Upper lobe of left lung (tissue), 6 donors: ENCODE data around the gene BMPR1B. TPM values are rescaled to one million over a fixed set of nuclear protein-coding genes. Genes with fewer than 3 reads are reported as not detected.
A peak's percentile ranks its signal among the peaks of the same experiment; 100 is the strongest.

ENCODE experiments used
- ATAC-seq, 2 donors: fragments of 200-7000 bp; cut with Tn5 transposase; one replicate each; pipeline ENCODE4 v1.9.1; 2022; ENCODE audit warnings: mild to moderate bottlenecking in 2 of 2, moderate library complexity in 2 of 2; ENCODE audit not compliant: low FRiP score in 2 of 2
- DNase-seq, 2 donors: peaks; one replicate each; pipeline ENCODE4 v3.0.0-alpha.2; 2019 to 2020
- H3K27ac ChIP-seq, 4 donors: fragments of 200-600 bp; sonication (generic); one replicate each; pipeline ENCODE4 v1.5.1; 2016 to 2019
- H3K27me3 ChIP-seq, 4 donors: fragments of 200-600 bp; sonication (generic); one replicate each; pipeline ENCODE4 v1.5.1; 2017 to 2019
- H3K36me3 ChIP-seq, 4 donors: fragments of 200-600 bp; sonication (generic); one replicate each; pipeline ENCODE4 v1.5.1; 2016 to 2019
- H3K4me1 ChIP-seq, 4 donors: fragments of 200-600 bp; sonication (generic); one replicate each; pipeline ENCODE4 v1.5.1; 2018 to 2019
- H3K4me3 ChIP-seq, 4 donors: fragments of 200-600 bp; sonication (generic); one replicate each; pipeline ENCODE4 v1.5.1; 2017 to 2019; ENCODE audit warnings: mild to moderate bottlenecking in 2 of 4, moderate library complexity in 1 of 4
- H3K9me3 ChIP-seq, 4 donors: fragments of 200-600 bp; sonication (generic); one replicate each; pipeline ENCODE4 v1.5.1; 2018 to 2019
- CTCF ChIP-seq, 6 experiments: fragments of 450-650 bp in 4 of 6; fragments of 200-600 bp in 2 of 6; sonication (generic) in 2 of 6; IDR thresholded peaks; one replicate each; pipeline ENCODE4 v1.5.1; 2016 to 2019; ENCODE audit warnings: antibody characterized with exemption in 6 of 6
- EP300 ChIP-seq, 4 donors: sonication (generic); formaldehyde crosslinking; IDR thresholded peaks; one replicate each; pipeline ENCODE4 v1.5.1; 2017; ENCODE audit warnings: antibody characterized with exemption in 4 of 4, control low read depth in 2 of 4
- POLR2A ChIP-seq, 4 donors: fragments of 450-650 bp; IDR thresholded peaks; one replicate each; pipeline ENCODE4 v1.5.1; 2016 to 2017; ENCODE audit warnings: antibody characterized with exemption in 4 of 4, mild to moderate bottlenecking in 2 of 4
- POLR2AphosphoS5 ChIP-seq, 2 donors: sonication (generic); formaldehyde crosslinking; IDR thresholded peaks; one replicate each; pipeline ENCODE4 v1.5.1; 2017; ENCODE audit warnings: antibody characterized with exemption in 2 of 2
- WGBS, 2 donors: methylation state at CpG; one replicate each; pipeline ENCODE4 v1.1.5; 2017 to 2018; 5-methylcytosine and 5-hydroxymethylcytosine counted together
- total RNA-seq, 6 donors: library from RNA; depleted of rRNA in 4 of 6; stranded (reverse); fragments of >200 nt in 4 of 6; gene quantifications; one replicate each; pipeline versions ENCODE4 v1.1.0 to v1.2.1, GENCODE V29; 2016 to 2021
- donor health status: DM: no; HTN: no; CAD: no; lungs with moderate emphysema.
- donor health status: DM: no; HTN: yes; CAD: no; lungs with severe emphysema.

Gene BMPR1B
- total RNA-seq, 6 donors from 2014 or later: 0.78 to 7.7 (median 3.5) TPM

DNA sequence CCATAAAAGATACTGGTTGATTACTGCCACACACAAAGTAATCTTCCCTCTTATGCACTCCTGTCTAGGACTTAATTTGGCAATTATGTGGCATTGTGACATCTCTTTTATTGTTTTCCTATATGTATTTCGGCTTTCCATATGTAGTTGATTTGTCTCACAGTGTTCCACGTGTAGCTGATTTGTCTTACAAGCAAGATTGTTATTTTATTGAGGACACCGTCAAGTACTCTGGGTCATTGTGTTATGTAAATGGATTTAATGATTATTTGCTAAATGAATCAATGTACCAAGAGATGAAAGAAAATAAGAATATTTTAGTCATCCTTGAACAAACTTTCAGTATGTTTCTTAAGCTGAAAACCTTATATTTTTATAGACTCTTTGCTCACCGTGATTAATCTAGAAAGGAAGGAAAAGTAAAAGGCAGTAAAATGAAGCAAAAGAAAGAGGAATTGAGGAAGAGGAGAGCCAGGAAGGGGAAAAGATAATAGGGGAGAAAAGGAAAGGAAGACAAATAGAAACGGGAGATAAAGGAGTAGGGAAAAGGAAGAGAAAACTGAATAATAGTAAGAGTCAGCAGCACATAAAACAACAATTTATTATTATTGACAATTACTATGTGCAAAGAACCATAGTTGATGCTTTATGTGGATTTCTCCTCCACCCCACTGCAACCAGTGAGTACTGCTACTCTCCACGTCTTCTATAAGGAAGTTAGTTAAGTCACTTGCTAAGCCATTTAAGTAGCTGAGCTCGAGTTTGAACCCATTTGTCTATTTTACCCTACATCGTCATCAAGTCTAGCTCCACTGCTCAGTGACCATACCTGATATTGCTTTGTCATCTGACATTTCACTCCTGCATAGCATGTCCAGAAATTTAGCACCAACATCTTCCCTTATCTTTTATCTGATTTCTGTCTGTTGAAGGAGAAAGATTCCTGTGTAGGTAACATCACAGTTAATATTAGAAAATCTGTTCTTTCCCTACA is 336.5 kb downstream of the BMPR1B start:
- ATAC-seq (no peak), DNase-seq (no peak)
- Histone ChIP-seq H3K4me3 (no peak overlapping the region), H3K9me3 (no peaks in the 10 kb centered on the region), H3K27me3 (no peaks in the 10 kb centered on the region), H3K36me3 (no peaks in the 10 kb centered on the region), H3K27ac (no peak overlapping the region), H3K4me1 (no peaks in the 10 kb centered on the region)
- WGBS, 2 donors: 67 to 74% methylated on average over 8 of the region's 8 CpGs
- TF ChIP-seq POLR2A (IDR thresholded peaks at IDR 0.05): no peak
- TF ChIP-seq POLR2AphosphoS5 (IDR thresholded peaks at IDR 0.05): no peak
- TF ChIP-seq CTCF (IDR thresholded peaks at IDR 0.05): no peak
- TF ChIP-seq EP300 (IDR thresholded peaks at IDR 0.05): no peak

DNA sequence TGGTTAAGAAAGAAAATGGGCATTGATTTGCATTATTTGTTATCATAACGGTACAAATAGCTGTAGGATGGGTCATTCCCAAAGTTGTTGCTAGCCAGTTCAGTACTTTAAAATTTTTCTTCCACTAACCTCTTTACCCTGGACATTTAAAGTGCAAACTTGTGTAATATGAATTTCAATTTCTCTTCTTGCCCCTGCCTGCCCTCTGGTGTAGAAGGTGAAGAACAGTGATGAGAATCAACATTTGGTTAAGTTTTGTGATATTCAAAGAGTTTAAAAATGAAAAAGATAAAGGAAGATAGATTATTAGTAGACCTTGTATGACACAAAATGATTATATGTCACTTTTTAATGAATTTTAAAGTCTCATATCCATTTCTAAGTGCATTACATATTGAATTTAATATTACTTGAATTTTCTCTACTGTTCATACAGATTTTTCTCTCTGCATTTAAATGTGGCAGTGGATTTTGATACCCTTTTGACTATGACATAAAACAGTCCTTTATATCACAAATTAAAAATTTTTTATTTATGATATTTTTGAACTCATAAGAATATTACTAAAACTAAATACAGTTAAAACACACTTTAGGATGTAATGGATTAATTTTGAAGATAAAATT is 337.7 kb downstream of the BMPR1B start:
- H3K4me1 ChIP-seq: no peaks in the 10 kb centered on the region
- TF ChIP-seq CTCF (IDR thresholded peaks at IDR 0.05) (peak in 4 of 6 experiments; percentile 19 to 47 (median 39)), EP300 (IDR thresholded peaks at IDR 0.05) (no peak)
- 50% methylated on average over 1 of the region's 1 CpG for WGBS, 2 donors
- H3K9me3 ChIP-seq: no peaks in the 10 kb centered on the region
- ATAC-seq: peak in 1 of 2 donors; percentile 35
- no peak overlapping the region for H3K4me3 ChIP-seq
- H3K27me3 ChIP-seq: no peaks in the 10 kb centered on the region
- no peak for DNase-seq
- no peak overlapping the region for H3K27ac ChIP-seq
- H3K36me3 ChIP-seq: no peaks in the 10 kb centered on the region

DNA sequence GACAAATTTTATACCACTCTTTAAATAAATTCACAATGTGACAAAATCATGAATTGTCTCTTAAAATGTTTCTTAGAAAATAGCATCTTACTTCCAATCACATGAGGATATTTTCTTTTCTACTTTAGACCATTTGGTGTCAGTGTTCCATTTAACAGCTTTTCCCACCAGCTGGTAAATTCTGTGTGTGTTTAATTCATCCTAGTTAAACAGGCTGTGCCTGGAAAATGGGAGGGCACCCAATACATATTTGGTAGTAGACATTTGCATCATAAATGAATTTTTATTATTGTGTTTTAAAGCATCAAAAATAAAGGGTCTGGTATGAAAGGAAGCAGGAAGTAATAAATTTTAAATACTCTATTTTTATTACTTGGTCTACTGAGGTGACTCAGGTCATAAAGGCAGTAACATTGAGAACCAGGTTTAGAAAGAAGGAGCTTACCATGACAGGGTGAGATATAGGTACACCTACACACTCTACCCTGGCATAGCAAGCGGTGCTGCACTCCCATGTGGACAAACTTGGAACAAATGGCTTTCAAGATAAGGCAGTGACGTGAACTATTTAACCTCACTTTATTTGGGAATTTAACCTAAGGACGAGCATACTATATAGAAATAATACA is 344.5 kb downstream of the BMPR1B start:
- DNase-seq: no peak
- no peak for ATAC-seq
- H3K4me3 ChIP-seq: no peak overlapping the region
- H3K36me3 ChIP-seq: no peaks in the 10 kb centered on the region
- TF ChIP-seq POLR2AphosphoS5 (IDR thresholded peaks at IDR 0.05) (no peak), CTCF (IDR thresholded peaks at IDR 0.05) (no peak), POLR2A (IDR thresholded peaks at IDR 0.05) (no peak), EP300 (IDR thresholded peaks at IDR 0.05) (no peak)
- H3K4me1 ChIP-seq: no peaks in the 10 kb centered on the region
- WGBS, 2 donors: 68 to 84% methylated on average over 3 of the region's 3 CpGs
- H3K27me3 ChIP-seq: no peaks in the 10 kb centered on the region
- H3K9me3 ChIP-seq: no peaks in the 10 kb centered on the region
- H3K27ac ChIP-seq: no peak overlapping the region

GRCh38 chr4:95105112-95105511 is 347.4 kb downstream of the BMPR1B start:
- 55 to 63% methylated on average over 4 of the region's 4 CpGs for WGBS, 2 donors

More at GRCh38 chr4:95105112-95105511, 347.4 kb downstream of the BMPR1B start:
- Histone ChIP-seq H3K4me1 (no peaks in the 10 kb centered on the region), H3K9me3 (no peaks in the 10 kb centered on the region), H3K27ac (no peak overlapping the region), H3K4me3 (no peak overlapping the region), H3K36me3 (no peaks in the 10 kb centered on the region), H3K27me3 (no peaks in the 10 kb centered on the region)
- TF ChIP-seq CTCF (IDR thresholded peaks at IDR 0.05) (no peak), POLR2AphosphoS5 (IDR thresholded peaks at IDR 0.05) (no peak), POLR2A (IDR thresholded peaks at IDR 0.05) (no peak), EP300 (IDR thresholded peaks at IDR 0.05) (no peak)
- DNase-seq (peak in 1 of 2 donors; percentile 64), ATAC-seq (peak in 1 of 2 donors; percentile 61)
